ENCODE results near the gene NR2C2.

- TF ChIP-seq POLR2A (IDR thresholded peaks at IDR 0.05) (no peak), CTCF (IDR thresholded peaks at IDR 0.05) (no peak)
Measured at GRCh38 chr3:15038306-15038705, 90.9 kb downstream of the NR2C2 start.
